ENCODE data around the gene NECAB2. TPM values are rescaled to one million over a fixed set of nuclear protein-coding genes. Genes with fewer than 3 reads are reported as not detected.

The NECAB2 gene
- total RNA-seq, 1 donor from 2014 or later: 4.6 TPM

- no peak for TF ChIP-seq CTCF (IDR thresholded peaks at IDR 0.05; ENCODE audit: unreplicated experiment)
- Mint-ChIP-seq H3K27ac (no peak overlapping the region), H3K9me3 (ENCODE audit: low read depth) (peaks cover 17% of the 10 kb centered on the region), H3K36me3 (ENCODE audit: insufficient read depth) (peaks cover 6% of the 10 kb centered on the region), H3K4me1 (ENCODE audit: low read depth) (no peaks in the 10 kb centered on the region), H3K4me3 (ENCODE audit: low read depth) (no peak overlapping the region), H3K27me3 (peaks cover 9% of the 10 kb centered on the region)
- no peak for DNase-seq (ENCODE audit: low spot score, unreplicated experiment)
Observed at GRCh38 chr16:83977056-83977815, 9.2 kb downstream of the NECAB2 start.

- Mint-ChIP-seq H3K27me3 (peaks cover 9% of the 10 kb centered on the region), H3K4me1 (ENCODE audit: low read depth) (no peaks in the 10 kb centered on the region), H3K36me3 (ENCODE audit: insufficient read depth) (peaks cover 6% of the 10 kb centered on the region), H3K9me3 (ENCODE audit: low read depth) (peaks cover 22% of the 10 kb centered on the region), H3K4me3 (ENCODE audit: low read depth) (no peak overlapping the region), H3K27ac (no peak overlapping the region)
- no peak for TF ChIP-seq CTCF (IDR thresholded peaks at IDR 0.05; ENCODE audit: unreplicated experiment)
- DNase-seq (ENCODE audit: low spot score, unreplicated experiment): no peak
Observed at GRCh38 chr16:83978401-83978904, 10.4 kb downstream of the NECAB2 start.

- H3K4me1 Mint-ChIP-seq (ENCODE audit: low read depth): no peaks in the 10 kb centered on the region
- peaks cover 6% of the 10 kb centered on the region for H3K27me3 Mint-ChIP-seq
- peaks cover 6% of the 10 kb centered on the region for H3K36me3 Mint-ChIP-seq (ENCODE audit: insufficient read depth)
- no peak for TF ChIP-seq CTCF (IDR thresholded peaks at IDR 0.05; ENCODE audit: unreplicated experiment)
- no peak overlapping the region for H3K4me3 Mint-ChIP-seq (ENCODE audit: low read depth)
- H3K9me3 Mint-ChIP-seq (ENCODE audit: low read depth): peaks cover 22% of the 10 kb centered on the region
- no peak for DNase-seq (ENCODE audit: low spot score, unreplicated experiment)
- no peak overlapping the region for H3K27ac Mint-ChIP-seq
Observed at GRCh38 chr16:83979441-83979840, 11.4 kb downstream of the NECAB2 start.

GRCh38 chr16:83980794-83981193 lies 12.8 kb downstream of the NECAB2 start:
- DNase-seq (ENCODE audit: low spot score, unreplicated experiment): no peak
- Mint-ChIP-seq H3K36me3 (ENCODE audit: insufficient read depth) (peaks cover 6% of the 10 kb centered on the region), H3K9me3 (ENCODE audit: low read depth) (peaks cover 22% of the 10 kb centered on the region), H3K27me3 (peaks cover 4% of the 10 kb centered on the region), H3K4me1 (ENCODE audit: low read depth) (no peaks in the 10 kb centered on the region), H3K27ac (no peak overlapping the region), H3K4me3 (ENCODE audit: low read depth) (no peak overlapping the region)
- no peak for TF ChIP-seq CTCF (IDR thresholded peaks at IDR 0.05; ENCODE audit: unreplicated experiment)

GRCh38 chr16:83981799-83982198 lies 13.8 kb downstream of the NECAB2 start:
- Mint-ChIP-seq H3K27ac (no peak overlapping the region), H3K27me3 (no peaks in the 10 kb centered on the region), H3K4me3 (ENCODE audit: low read depth) (no peak overlapping the region), H3K9me3 (ENCODE audit: low read depth) (peaks cover 22% of the 10 kb centered on the region), H3K36me3 (ENCODE audit: insufficient read depth) (peaks cover 6% of the 10 kb centered on the region), H3K4me1 (ENCODE audit: low read depth) (no peaks in the 10 kb centered on the region)
- no peak for DNase-seq (ENCODE audit: low spot score, unreplicated experiment)
- no peak for TF ChIP-seq CTCF (IDR thresholded peaks at IDR 0.05; ENCODE audit: unreplicated experiment)

Data from progenitor cell of endocrine pancreas (in vitro differentiated cells).